Breast epithelium (tissue), 3 donors: ENCODE results near the gene PRICKLE3.

ENCODE experiments used
- CTCF ChIP-seq, 3 donors: fragments of 450-650 bp; IDR thresholded peaks; one replicate each; pipeline ENCODE4 v1.5.1; 2016 to 2017; ENCODE audit warnings: antibody characterized with exemption in 3 of 3, mild to moderate bottlenecking in 3 of 3, moderate library complexity in 3 of 3
- POLR2A ChIP-seq: fragments of 450-650 bp; IDR thresholded peaks from one replicate; pipeline ENCODE4 v1.6.1; 2016; ENCODE audit warnings: antibody characterized with exemption, mild to moderate bottlenecking, moderate library complexity
- POLR2AphosphoS5 ChIP-seq, 3 donors: sonication (generic); formaldehyde crosslinking; IDR thresholded peaks; one replicate each; pipeline ENCODE4 v1.6.1; 2017; ENCODE audit warnings: antibody characterized with exemption in 3 of 3

- no peak for TF ChIP-seq CTCF (IDR thresholded peaks at IDR 0.05)
- no peak for TF ChIP-seq POLR2AphosphoS5 (IDR thresholded peaks at IDR 0.05)
- no peak for TF ChIP-seq POLR2A
Observed at GRCh38 chrX:49129427-49129826, 56.7 kb downstream of the PRICKLE3 start.
